ENCODE data around the gene ATXN7L1. TPM values are rescaled to one million over a fixed set of nuclear protein-coding genes. Genes with fewer than 3 reads are reported as not detected.
"Not testable (repeated sequence)": the region's sequence is repeated elsewhere in the genome, so short reads cannot be mapped to it uniquely, and the experiment has no call there.

ATXN7L1 gene
- polyA plus RNA-seq, 1 donor: 14.3 TPM

DNA sequence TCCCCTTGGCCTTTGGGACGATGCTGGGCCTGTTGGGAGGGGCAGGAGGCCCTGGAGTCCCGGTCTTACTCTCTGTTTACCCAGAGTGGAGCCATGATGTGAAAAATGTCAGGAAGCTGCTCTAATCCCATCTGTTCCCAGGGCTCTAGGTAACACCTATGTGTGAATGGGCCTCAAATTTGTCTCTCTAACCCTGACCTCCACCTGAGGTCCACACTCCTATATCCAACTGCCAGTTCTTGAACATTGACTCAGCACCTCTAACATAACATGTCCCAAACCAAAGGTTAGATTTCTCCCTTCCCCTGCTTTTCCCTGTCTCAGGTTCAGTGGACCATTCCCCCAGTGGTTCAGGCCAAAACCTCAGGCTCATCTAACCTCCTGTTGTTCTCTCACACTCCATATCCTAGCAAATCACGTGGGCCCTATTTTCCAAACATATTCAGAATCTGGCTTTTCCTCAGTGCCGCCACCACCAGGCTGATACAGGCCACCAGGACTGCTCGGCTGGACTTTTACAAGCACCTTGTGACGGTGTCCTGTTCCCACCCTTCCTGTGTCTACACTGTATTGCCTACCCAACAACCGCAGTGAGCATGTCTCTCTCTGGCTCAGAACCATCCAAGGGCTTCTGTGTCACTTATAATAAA lies 130.6 kb downstream of the ATXN7L1 start:
- DNase-seq: no peak

DNA sequence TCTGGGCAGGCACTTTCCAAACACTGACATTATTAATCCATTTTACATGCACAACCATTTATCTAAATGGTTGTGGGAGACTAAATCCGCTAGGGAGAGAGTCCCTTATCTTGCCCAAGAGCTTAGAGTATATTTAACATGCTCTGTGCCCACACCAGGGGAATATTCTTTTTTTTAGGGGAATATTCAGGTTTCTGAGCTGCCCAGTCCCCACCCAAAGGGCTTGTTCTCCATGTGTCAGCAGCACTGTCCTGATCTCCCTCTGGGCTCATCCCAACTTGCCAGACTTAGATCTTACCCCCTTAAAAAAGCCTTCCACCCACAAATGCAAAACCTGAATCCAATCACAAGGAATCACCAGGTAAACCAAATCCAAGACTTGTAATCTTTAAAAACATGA lies 132.1 kb downstream of the ATXN7L1 start:
- no peak for DNase-seq

DNA sequence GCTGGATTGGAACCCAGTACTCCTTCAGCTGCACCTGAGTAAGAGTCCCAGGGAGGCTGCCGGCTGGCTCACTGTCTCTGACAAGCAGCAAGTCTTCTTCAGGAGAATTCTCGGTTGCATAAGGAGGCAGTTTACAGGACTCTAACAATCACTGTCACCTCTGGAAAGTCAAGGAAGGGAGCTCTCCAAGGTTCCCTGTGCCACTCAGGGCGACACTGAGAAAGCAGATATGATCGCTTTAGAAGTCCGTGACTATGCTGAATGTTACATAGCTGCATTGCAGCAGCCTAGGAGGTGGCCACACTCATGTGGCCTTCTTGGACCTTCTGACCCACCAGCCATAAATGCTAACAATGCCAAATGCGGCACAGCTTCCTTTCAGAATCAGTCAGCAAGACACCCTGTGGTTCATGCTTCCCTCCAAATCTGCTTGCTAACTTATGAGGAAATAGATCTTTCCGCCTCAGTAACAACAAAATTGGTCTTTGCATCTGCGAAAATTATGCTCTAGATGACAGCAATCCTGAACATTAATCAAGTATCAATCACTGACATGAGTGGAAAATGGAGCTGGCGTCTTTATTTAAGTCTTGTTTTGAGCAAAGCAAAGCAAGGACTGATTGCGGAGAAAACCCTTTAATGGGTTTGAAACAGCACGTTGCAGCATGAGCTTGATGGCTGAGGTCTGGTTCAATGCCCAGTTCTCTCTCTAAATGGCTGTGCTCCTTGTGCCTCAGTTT lies 132.9 kb downstream of the ATXN7L1 start:
- DNase-seq: peak; percentile 14

DNA sequence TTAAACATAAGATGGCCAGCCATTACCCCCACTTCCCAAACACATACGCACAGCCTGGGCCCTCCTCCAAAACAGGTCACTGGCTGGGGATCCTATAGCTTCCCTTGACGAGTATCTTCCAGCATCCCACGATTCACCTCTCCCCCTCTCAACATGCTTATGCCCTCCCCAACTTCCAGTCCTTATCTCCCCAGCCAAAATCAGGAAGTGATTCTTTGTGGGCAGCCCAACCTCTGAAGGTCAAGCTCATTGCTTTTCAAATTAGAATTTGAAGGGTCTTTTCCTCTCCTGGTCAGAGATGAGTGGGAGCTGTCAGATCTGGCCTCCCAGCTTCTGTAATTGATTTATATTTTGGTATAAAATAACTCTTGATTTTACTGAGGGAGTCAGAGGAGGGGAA lies 133.6 kb downstream of the ATXN7L1 start:
- DNase-seq: no peak

DNA sequence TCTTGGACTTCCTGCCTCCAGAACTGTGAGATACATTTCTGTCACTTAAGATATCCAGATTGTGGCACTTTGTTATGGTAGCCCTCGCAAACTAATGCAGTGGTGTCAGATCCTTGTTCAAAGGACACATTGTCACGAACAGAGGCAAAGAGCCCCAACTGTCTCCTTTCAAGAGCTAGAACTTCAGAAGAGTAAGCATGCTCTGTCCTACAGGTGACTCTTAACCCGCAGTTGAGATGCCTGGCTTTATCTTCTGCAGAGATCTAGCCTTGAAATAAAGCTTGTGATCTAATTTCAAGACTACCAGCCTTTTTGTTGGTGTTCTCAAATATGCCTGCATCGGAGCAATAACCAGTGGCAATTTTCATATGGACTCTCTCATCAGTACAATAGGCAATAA lies 134.4 kb downstream of the ATXN7L1 start:
- DNase-seq: no peak

DNA sequence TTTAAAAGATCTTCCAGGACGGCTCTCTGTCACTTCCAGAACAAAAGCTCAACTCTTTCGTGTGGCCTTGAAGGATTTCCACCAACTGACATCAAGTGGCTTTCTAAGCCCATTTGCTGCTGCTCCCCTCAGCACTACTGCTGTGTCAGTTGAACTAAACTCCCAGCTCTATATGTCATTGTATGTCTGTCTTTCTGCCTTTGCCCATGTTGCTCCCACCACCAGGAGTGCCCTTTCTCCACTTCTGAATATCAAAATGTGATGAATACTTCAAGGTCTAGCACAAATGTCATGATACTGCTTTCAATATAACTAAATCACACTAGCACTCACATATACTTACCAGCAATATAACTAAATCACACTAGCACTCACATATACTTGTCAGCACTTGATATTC lies 138.3 kb downstream of the ATXN7L1 start:
- DNase-seq: no peak

DNA sequence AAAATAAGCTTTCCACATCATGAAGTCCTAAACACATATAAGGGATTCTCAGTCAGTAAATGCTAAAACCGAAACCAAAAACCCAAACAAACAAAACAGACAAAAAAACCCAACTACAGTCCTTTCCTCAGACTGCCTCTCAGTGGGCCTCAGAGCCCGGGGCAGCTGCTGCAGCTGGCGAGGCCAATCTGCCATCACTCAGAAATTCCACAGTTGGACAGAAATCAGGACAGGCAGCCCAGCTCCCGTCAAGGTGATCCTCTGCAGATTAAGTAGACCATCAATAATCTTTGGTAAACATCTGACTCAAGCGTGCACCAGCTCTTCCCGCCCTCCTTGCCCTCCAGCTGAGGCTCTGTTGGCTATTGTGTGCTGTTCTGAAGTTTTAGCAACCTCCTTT lies 142.2 kb downstream of the ATXN7L1 start:
- DNase-seq: no peak

DNA sequence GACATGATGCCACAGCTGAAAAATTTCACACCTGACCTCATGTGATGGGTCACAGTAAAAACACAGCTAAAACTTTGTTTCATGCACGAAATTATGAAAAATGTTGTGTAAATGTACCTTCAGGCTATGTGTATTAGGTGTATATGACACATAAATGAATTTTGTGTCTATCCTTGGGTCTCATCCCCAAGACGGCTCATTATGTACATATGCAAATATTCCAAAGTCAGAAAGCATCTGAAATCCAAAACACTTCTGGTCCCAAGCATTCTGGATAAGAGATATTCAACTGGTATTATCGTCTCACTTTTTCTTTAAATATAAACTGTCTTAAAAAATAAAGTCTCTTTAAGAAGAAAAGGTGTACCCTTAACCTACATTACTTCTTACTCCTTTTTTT lies 145.4 kb downstream of the ATXN7L1 start:
- no peak for DNase-seq

DNA sequence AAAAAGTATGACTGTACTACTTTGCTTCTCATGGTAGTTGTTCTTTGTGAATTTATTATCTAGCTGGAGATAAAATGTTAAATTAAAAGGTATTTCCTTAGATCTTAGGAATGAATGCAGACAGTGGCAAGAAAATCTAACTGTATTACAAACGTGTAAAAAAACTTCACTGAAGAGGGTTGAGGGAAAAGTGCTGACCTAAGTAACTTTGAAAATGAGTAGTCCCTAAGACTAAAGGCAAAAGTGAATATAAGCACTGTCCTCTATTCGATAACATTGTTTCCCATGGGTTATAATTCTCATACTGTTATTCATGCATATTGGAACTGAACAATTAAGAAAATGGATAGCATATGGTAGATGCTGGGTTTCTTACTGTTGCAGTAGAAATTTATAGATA lies 148.4 kb downstream of the ATXN7L1 start:
- DNase-seq: no peak

DNA sequence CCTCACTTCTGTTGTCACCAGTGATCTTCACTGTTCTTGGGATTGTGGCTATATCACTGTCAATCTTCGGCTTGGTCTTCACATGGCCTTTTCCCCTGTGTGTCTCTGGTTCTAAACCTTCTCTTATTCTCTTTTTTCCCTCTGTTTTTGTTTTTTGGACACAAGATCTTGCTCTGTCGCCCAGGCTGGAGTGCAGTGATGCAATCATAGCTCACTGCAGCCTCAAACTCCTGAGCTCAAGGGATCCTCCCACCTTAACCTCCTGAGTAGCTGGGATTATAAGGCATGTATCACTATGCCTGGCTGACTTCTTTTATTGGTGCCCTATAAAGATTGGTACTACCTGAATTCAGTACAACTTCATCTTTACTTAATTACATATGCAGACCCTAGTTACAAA lies 151.7 kb downstream of the ATXN7L1 start:
- no peak for DNase-seq

DNA sequence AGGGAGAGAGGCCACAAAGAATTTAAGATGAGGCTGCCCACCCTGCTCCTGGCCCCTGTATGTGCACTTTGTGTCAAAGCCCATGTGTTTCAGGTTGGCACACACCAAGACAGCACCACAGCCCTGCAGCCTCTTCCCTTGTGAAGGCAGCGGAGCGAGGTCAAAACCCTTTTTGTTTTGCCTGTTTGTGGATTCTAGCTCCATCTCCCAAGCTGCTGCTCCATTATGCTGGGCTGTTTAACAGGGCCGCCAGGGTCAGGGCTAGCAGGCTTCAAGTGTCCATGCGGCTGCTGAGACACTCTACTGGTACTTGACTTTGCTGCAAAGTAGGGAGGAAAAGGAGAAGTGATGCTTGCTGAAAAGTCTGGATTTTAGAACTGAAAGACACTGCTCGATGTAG lies 152.8 kb downstream of the ATXN7L1 start:
- DNase-seq: peak; percentile 32

DNA sequence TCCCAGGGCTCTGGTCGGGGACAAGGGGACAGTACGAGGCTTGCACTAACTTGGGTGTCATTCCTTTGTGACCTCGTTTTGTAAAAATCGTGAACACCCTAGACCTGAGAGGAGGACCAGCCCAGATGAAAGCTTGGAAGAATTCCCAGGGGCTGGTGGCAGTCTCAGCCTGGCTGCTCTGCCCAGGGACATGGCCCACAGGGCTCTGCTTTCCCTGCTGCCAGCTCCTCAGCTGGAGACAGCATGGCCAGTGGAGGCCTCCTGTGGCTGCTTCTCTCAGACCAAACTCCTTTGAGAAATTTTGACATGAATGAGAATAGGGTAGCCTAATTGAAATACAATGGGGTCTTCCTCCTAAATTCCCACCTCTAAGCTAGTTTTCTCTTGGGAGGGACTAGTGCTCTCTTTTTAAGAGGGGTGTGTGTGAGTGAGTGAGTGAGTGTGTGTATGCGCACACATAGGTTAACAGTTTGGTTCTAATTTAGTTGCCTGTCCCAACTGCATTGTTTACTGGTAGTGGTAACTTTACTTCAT lies 154.8 kb downstream of the ATXN7L1 start:
- no peak for DNase-seq

DNA sequence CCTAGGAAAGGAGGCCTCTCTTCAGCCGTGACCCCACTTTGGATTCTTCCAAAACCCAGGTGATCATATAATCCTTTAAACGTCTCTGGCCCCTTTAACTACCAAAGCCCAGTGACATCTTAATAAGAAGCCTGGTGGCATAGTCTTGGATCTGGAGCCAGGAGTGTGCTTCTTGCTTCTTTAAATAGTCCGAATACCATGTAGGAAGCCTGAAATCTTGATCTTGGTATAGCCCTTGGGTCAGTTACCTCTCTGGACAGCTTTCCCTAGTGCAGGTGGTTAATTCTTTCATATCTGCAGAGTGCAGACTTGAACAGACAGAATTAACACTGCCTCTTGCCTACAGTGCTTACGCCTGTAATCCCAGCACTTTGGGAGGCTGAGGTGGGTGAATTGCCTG lies 156.5 kb downstream of the ATXN7L1 start:
- DNase-seq: no peak

DNA sequence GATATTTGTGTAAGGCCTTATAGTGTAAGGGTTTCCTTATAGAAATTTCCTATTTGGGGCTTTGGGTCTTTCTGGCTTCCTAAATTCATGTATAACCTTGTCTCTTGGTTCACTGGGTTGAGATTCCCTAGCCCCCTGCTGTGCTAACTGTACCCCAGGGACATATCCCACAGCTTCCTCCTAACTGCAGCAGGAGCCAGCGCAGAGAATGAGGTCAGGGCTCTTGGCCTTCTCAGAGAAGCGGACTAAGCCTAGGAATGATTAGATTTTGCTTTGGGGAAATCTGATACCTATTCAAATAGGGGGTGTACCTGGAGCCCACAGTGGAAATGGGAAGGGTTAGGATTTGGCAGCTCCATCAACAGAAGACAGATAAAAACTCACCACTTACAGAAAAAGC lies 157.0 kb downstream of the ATXN7L1 start:
- DNase-seq: no peak

DNA sequence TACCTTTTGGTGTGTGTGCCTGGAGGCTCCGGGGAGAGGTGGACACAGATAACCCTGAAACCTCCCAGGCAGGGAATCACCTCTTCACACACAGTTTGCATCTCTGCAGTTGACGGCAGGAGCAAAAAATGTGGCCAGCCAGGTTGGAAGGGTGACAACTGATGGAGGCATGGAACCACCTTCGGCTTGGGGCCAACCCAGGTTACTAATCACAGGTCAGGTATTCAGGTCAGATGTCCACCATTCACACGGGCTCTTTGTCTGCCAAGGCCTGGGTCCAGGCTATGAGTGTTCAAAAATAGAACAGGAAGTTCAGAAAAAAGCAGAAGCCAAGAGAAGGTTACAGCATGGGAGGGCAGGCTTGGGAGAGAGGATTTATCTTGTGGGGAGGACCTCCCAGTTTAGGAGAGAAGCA lies 157.9 kb downstream of the ATXN7L1 start:
- DNase-seq: no peak

DNA sequence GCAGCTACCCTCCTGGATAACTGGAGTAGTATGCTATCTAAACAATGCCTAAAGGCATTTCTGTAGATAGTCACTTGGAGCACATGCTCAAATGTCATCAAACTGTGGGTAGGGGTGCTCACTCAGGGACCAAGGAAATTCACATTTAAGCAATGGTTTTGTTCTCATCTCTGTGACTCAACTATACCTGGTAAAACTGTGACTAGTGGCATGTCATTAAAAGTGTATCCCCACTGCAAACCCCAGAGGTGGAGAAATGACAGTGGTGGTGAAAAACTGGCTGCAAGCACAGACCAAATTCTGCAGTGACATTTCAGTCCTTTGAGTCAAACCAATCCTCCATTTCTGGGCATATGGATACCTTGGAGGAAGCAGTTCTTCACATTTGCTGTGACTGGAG lies 160.9 kb downstream of the ATXN7L1 start:
- DNase-seq: no peak

DNA sequence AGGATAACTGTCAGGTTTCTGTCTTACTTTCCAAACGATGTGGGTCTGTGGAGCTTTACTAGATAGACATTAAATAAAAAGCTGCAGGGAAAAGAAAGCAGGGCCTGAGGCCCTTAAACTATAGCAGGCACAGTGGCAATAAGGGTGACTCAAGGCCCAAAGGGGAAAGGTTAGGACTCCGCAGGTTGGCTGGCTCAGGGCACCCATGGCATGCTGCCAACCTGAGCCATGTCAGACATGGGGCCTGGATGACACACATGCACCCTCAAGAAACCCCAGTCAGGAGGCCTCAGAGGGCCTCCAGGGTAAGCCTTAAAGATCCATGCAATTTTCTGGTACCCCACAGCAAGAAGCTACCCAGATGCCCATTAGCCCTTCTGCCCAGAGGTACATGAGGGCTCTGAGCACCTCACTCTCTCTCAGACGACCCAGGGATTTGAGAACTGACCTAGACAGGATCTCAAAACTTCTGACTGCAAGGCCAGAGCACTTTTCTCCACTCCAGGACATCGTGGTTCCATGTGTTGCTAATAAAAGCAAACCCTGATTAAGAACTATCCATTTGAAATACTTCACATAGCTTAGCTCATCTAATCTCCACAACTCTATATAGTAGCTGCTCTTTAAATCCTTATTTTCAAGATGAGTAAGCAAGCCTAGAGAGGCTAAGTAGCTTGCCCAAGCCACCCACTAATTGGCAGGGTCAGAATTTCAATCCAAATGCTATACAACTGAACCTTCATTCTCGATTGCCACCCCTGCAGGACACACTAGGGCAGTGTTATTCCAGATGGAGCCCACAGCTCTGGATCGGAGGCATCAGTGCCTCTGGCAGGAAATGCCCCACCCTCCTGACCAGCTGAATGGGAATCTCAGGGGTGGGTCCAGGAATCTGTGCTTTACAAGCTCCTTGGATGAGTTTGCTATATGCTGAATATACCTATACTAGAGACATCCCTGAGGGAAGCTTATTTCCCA lies 162.6 kb downstream of the ATXN7L1 start:
- no peak for DNase-seq

DNA sequence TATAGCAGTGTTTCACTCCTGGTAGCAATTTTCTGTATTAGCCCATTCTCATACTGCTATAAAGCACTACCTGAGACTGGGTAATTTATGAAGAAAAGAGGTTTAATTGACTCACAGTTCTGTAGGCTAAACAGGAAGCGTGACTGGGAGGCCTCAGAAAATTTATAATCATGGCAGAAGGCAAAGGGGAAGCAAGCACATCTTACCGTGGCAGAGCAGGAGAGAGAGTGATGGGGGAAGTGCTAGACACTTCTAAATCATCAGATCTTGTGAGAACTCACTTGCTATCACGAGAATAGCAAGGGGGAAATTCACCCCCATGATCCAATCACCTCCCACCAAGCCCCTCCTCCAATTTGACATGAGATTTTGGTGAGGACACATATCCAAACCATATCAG lies 163.5 kb downstream of the ATXN7L1 start:
- DNase-seq: no peak

DNA sequence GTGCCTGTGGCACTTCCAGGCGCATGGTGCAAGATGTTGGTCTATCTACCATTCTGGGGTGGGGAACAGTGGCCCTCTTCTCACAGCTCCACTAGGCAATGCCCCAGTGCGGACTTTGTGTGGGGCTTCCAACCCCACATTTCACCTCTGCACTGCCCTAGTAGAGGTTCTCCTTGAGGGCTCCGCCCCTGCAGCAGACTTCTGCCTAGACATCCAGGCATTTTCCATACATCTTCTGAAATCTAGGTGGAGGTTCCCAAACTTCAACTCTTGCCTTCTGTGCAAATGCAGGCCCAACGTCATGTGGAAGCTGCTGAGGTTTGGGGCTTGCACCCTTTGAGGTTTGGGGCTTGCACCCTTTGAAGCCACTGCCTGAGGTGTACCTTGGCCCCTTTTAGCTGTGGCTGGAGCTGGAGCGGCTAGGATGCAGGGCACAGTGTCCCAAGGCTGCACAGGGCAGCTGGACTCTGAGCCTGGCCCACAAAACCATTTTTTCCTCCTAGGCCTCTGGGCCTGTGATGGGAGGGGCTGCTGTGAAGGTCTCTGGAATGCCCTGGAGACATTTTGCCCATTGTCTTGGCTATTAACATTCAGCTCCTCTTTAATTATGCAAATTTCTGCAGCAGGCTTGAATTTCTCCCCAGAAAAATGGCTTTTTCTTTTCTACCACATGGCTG lies 164.5 kb downstream of the ATXN7L1 start:
- no peak for DNase-seq

DNA sequence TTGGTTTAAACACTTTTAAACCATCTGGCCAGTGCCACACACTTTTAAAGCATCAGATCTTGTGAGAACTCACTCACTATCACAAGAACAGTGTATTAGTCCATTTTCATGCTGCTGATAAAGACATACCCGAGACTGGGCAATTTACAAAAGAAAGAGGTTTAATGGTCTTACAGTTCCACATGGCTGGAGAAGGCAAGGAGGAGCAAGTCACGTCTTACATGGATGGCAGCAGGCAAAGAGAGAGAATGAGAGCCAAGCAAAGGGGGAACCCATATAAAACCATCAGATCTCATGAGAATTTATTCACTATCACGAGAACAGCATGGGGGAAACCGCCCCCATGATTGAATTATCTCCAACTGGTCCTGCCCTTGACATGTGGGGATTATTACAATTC lies 165.7 kb downstream of the ATXN7L1 start:
- not testable (repeated sequence) for DNase-seq

DNA sequence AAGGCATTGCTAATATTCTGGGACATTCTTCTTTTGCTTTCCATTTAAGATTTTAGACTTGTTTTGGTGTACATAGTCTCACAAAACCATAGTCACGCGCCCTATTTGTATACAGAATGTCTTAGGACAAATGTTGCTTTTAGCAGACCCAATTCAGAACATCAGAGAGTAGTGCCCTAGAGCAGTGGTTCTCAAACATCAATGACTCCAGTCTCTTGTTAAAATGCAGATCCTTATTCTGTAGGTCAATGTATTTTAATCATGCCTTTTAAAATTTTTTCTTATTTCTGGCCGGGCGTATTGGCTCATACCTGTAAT lies 167.7 kb downstream of the ATXN7L1 start:
- DNase-seq: no peak
